ENCODE results near the gene CD4.
"Not testable (repeated sequence)": the region's sequence is repeated elsewhere in the genome, so short reads cannot be mapped to it uniquely, and the experiment has no call there.

Gene CD4

GRCh38 chr12:6860942-6861341 is 71.6 kb downstream of the CD4 start:
- TF ChIP-seq CTCF (IDR thresholded peaks at IDR 0.05; ENCODE audit: extremely low read depth, missing control alignments) = no peak
- DNase-seq (ENCODE audit: low spot score) = no peak

GRCh38 chr12:6861391-6861790 is 72.1 kb downstream of the CD4 start:
- no peak for TF ChIP-seq CTCF (IDR thresholded peaks at IDR 0.05; ENCODE audit: extremely low read depth, missing control alignments)
- DNase-seq (ENCODE audit: low spot score) = no peak

- no peak for TF ChIP-seq CTCF (IDR thresholded peaks at IDR 0.05; ENCODE audit: extremely low read depth, missing control alignments)
- no peak for DNase-seq (ENCODE audit: low spot score)
These were observed 73.7 kb downstream of the CD4 start for GRCh38 chr12:6863033-6863432.

GRCh38 chr12:6863586-6864321 is 74.4 kb downstream of the CD4 start:
- no peak for TF ChIP-seq CTCF (IDR thresholded peaks at IDR 0.05; ENCODE audit: extremely low read depth, missing control alignments)
- DNase-seq (ENCODE audit: low spot score) = no peak

- not testable (repeated sequence) for DNase-seq (ENCODE audit: low spot score)
These were observed 76.0 kb downstream of the CD4 start for GRCh38 chr12:6865307-6865706.

GRCh38 chr12:6866163-6866919 is 77.0 kb downstream of the CD4 start:
- no peak for DNase-seq (ENCODE audit: low spot score)
- no peak for TF ChIP-seq CTCF (IDR thresholded peaks at IDR 0.05; ENCODE audit: extremely low read depth, missing control alignments)

- DNase-seq (ENCODE audit: low spot score) = no peak
- TF ChIP-seq CTCF (IDR thresholded peaks at IDR 0.05; ENCODE audit: extremely low read depth, missing control alignments) = no peak
These were observed 77.6 kb downstream of the CD4 start for GRCh38 chr12:6866920-6867412.
